WTC11 (cell line): ENCODE data around the gene ARHGAP20. TPM values are rescaled to one million over a fixed set of nuclear protein-coding genes. Genes with fewer than 3 reads are reported as not detected.

Experiments used
- ATAC-seq: fragments of 200-7000 bp; cut with Tn5 transposase; 2 replicates; pipeline ENCODE4 v1.10.0; 2021; ENCODE audit warnings: mild to moderate bottlenecking, moderate library complexity
- CTCF ChIA-PET: fragments of 300-600 bp; sonication (Branson Sonifier 250); formaldehyde crosslinking; loops from one replicate; lab custom pipeline; 2021; ENCODE audit warnings: antibody characterized with exemption; lab: Charles Lee
- POLR2A ChIA-PET: fragments of 350-600 bp; sonication (Branson Sonifier 250); formaldehyde crosslinking; loops from one replicate; lab custom pipeline; 2021; ENCODE audit warnings: antibody characterized with exemption; lab: Charles Lee
- DNase-seq: peaks from one replicate; pipeline ENCODE4 v3.0.0; 2021; ENCODE audit warnings: low spot score
- H3K27ac Mint-ChIP-seq: 2 replicates; pipeline ENCODE4 v1.8.0; 2021; ENCODE audit warnings: mixed read lengths
- H3K27me3 Mint-ChIP-seq: 2 replicates; pipeline ENCODE4 v1.8.0; 2021; ENCODE audit warnings: low read depth, mild to moderate bottlenecking, moderate library complexity, mixed read lengths
- H3K36me3 Mint-ChIP-seq: 2 replicates; pipeline ENCODE4 v1.8.0; 2021; ENCODE audit warnings: mixed read lengths
- H3K4me1 Mint-ChIP-seq: 2 replicates; pipeline ENCODE4 v1.8.0; 2022; ENCODE audit warnings: mixed read lengths
- H3K4me3 Mint-ChIP-seq: 2 replicates; pipeline ENCODE4 v1.8.0; 2021; ENCODE audit warnings: mild to moderate bottlenecking, moderate library complexity, mixed read lengths
- H3K9me3 Mint-ChIP-seq: 2 replicates; pipeline ENCODE4 v1.8.0; 2021; ENCODE audit warnings: mixed read lengths
- ATF6 ChIP-seq: sonication (generic); formaldehyde crosslinking; IDR thresholded peaks from 2 replicates; pipeline ENCODE4 v1.8.1; 2023; ENCODE audit warnings: mild to moderate bottlenecking, missing genetic modification reagents
- E2F5 ChIP-seq: sonication (generic); formaldehyde crosslinking; IDR thresholded peaks from 2 replicates; pipeline ENCODE4 v1.8.1; 2022; ENCODE audit warnings: mild to moderate bottlenecking, moderate library complexity, missing genetic modification reagents
- EMX1 ChIP-seq: fragments of 250-450 bp; sonication (Bioruptor Pico); IDR thresholded peaks from 2 replicates; pipeline ENCODE4 v1.8.0; 2021; ENCODE audit warnings: mild to moderate bottlenecking
- HMGXB4 ChIP-seq: sonication (generic); formaldehyde crosslinking; IDR thresholded peaks from 2 replicates; pipeline ENCODE4 v1.8.1; 2023; ENCODE audit warnings: mild to moderate bottlenecking, moderate library complexity, missing genetic modification reagents
- MXD4 ChIP-seq: fragments of 250-450 bp; sonication (Bioruptor Pico); IDR thresholded peaks from 2 replicates; pipeline ENCODE4 v1.8.0; 2021; ENCODE audit warnings: mild to moderate bottlenecking, moderate library complexity, borderline replicate concordance
- NFYB ChIP-seq: sonication (generic); formaldehyde crosslinking; conservative IDR thresholded peaks from 2 replicates; pipeline ENCODE4 v1.8.0; 2022; ENCODE audit warnings: low read depth, missing genetic modification reagents
- NR1H2 ChIP-seq: sonication (generic); formaldehyde crosslinking; IDR thresholded peaks from 2 replicates; pipeline ENCODE4 v1.9.0; 2021; ENCODE audit warnings: mild to moderate bottlenecking, moderate library complexity, missing genetic modification reagents
- RORB ChIP-seq: fragments of 250-450 bp; sonication (Bioruptor Pico); IDR thresholded peaks from 2 replicates; pipeline ENCODE4 v1.9.0; 2021; ENCODE audit warnings: mild to moderate bottlenecking
- STAT6 ChIP-seq: sonication (generic); formaldehyde crosslinking; conservative IDR thresholded peaks from 2 replicates; pipeline ENCODE4 v1.8.1; 2023; ENCODE audit warnings: mild to moderate bottlenecking, low read depth, missing genetic modification reagents, moderate library complexity
- TP53 ChIP-seq: sonication (generic); formaldehyde crosslinking; IDR thresholded peaks from 2 replicates; pipeline ENCODE4 v1.8.1; 2023; ENCODE audit warnings: mild to moderate bottlenecking, missing genetic modification reagents
- USF1 ChIP-seq: sonication (generic); formaldehyde crosslinking; IDR thresholded peaks from 2 replicates; pipeline ENCODE4 v1.8.0; 2022; ENCODE audit warnings: mild to moderate bottlenecking, missing genetic modification reagents
- ZBTB43 ChIP-seq: sonication (generic); formaldehyde crosslinking; IDR thresholded peaks from 2 replicates; pipeline ENCODE4 v1.8.1; 2023; ENCODE audit warnings: mild to moderate bottlenecking, missing genetic modification reagents
- ZNF232 ChIP-seq: sonication (generic); formaldehyde crosslinking; IDR thresholded peaks from 2 replicates; pipeline ENCODE4 v1.8.0; 2022; ENCODE audit warnings: mild to moderate bottlenecking, missing genetic modification reagents
- ZNF263 ChIP-seq: sonication (generic); formaldehyde crosslinking; IDR thresholded peaks from 2 replicates; pipeline ENCODE4 v1.8.1; 2022; ENCODE audit warnings: low read depth, mild to moderate bottlenecking, moderate library complexity, missing genetic modification reagents
- total RNA-seq: library from RNA; stranded (reverse); gene quantifications from 3 replicates; pipeline ENCODE4 v1.2.3, GENCODE V29; 2021

The ARHGAP20 gene
- total RNA-seq, 1 experiment from 2014 or later: 0.15 TPM

GRCh38 chr11:110710628-110711381 lies 1.4 kb downstream of the ARHGAP20 start:
- H3K27me3 Mint-ChIP-seq: peaks cover 68% of the 10 kb centered on the region
- ATAC-seq (no peak), DNase-seq (peak; percentile 50)
- no peak overlapping the region for H3K27ac Mint-ChIP-seq
- TF ChIP-seq ZNF263 (CRISPR knock-in tag) (no peak), E2F5 (CRISPR knock-in tag) (no peak), EMX1 (CRISPR knock-in tag) (no peak), ATF6 (CRISPR knock-in tag) (no peak), HMGXB4 (CRISPR knock-in tag) (no peak), MXD4 (CRISPR knock-in tag) (no peak), NR1H2 (CRISPR knock-in tag) (no peak), ZNF232 (CRISPR knock-in tag) (no peak), ZBTB43 (CRISPR knock-in tag) (no peak), TP53 (no peak)
- peaks cover 21% of the 10 kb centered on the region for H3K4me1 Mint-ChIP-seq
- ChIA-PET POLR2A (interaction anchor here (0.6 kb wide), 1 partner anchor 56 kb away, joined by 5 read pairs; no protein-coding TSS in a partner anchor), CTCF (no interaction called here)
- H3K4me3 Mint-ChIP-seq: peak overlapping the region; percentile 74
- no peaks in the 10 kb centered on the region for H3K9me3 Mint-ChIP-seq
- H3K36me3 Mint-ChIP-seq: no peaks in the 10 kb centered on the region

- Mint-ChIP-seq H3K27ac (no peak overlapping the region), H3K27me3 (peaks cover 9% of the 10 kb centered on the region), H3K4me3 (no peak overlapping the region), H3K4me1 (peaks cover under 1% of the 10 kb centered on the region), H3K36me3 (no peaks in the 10 kb centered on the region), H3K9me3 (no peaks in the 10 kb centered on the region)
- DNase-seq (no peak), ATAC-seq (no peak)
- ChIA-PET POLR2A (no interaction called here), CTCF (no interaction called here)
- TF ChIP-seq RORB (CRISPR knock-in tag) (no peak), NFYB (CRISPR knock-in tag) (no peak), USF1 (no peak), STAT6 (no peak)
Measured at GRCh38 chr11:110704210-110704864, 7.9 kb downstream of the ARHGAP20 start.
